Mesendoderm (in vitro differentiated cells): Measurements from ENCODE around the gene NR4A2.

Source experiments
- DNase-seq: peaks from one replicate; pipeline ENCODE4 v3.0.0; 2013
- H2AK5ac ChIP-seq: 2 replicates; pipeline ENCODE4 v1.6.1; 2013; ENCODE audit warnings: low read length, inconsistent platforms
- H2BK120ac ChIP-seq: 2 replicates; pipeline ENCODE4 v1.6.1; 2013; ENCODE audit warnings: low read depth, mild to moderate bottlenecking, low read length, moderate library complexity, mixed read lengths
- H2BK15ac ChIP-seq: replicated peaks from 2 replicates; pipeline ENCODE4 v1.6.1; 2013; ENCODE audit warnings: low read depth, mild to moderate bottlenecking, moderate library complexity
- H2BK5ac ChIP-seq: 2 replicates; pipeline ENCODE4 v1.6.1; 2013; ENCODE audit warnings: low read length, inconsistent platforms
- H3K18ac ChIP-seq: 2 replicates; pipeline ENCODE4 v1.6.1; 2013; ENCODE audit warnings: mild to moderate bottlenecking, low read length, mixed read lengths
- H3K23ac ChIP-seq: one replicate; pipeline ENCODE4 v1.6.1; 2013; ENCODE audit warnings: low read length
- H3K27ac ChIP-seq: 2 replicates; pipeline ENCODE4 v1.5.1; 2013; ENCODE audit warnings: low read depth, mild to moderate bottlenecking, inconsistent platforms, low read length, moderate library complexity
- H3K27me3 ChIP-seq: 2 replicates; pipeline ENCODE4 v1.6.1; 2013; ENCODE audit warnings: low read length, control low read depth, mild to moderate bottlenecking, inconsistent platforms; ENCODE audit not compliant: insufficient read depth, poor library complexity
- H3K36me3 ChIP-seq: 2 replicates; pipeline ENCODE4 v1.6.1; 2013; ENCODE audit warnings: low read length, inconsistent platforms; ENCODE audit not compliant: control insufficient read depth, insufficient read depth
- H3K4ac ChIP-seq: one replicate; pipeline ENCODE4 v1.6.1; 2013; ENCODE audit warnings: low read depth, mild to moderate bottlenecking, low read length, moderate library complexity
- H3K4me1 ChIP-seq: 2 replicates; pipeline ENCODE4 v1.6.1; 2013; ENCODE audit warnings: low read depth, low read length, inconsistent platforms; ENCODE audit not compliant: control insufficient read depth
- H3K4me2 ChIP-seq: 2 replicates; pipeline ENCODE4 v1.6.1; 2013; ENCODE audit warnings: low read length
- H3K4me3 ChIP-seq: 2 replicates; pipeline ENCODE4 v1.5.1; 2013; ENCODE audit warnings: mild to moderate bottlenecking, low read length
- H3K56ac ChIP-seq: one replicate; pipeline ENCODE4 v1.6.1; 2013; ENCODE audit warnings: low read length
- H3K79me1 ChIP-seq: 2 replicates; pipeline ENCODE4 v1.6.1; 2013; ENCODE audit warnings: low read length, inconsistent platforms
- H3K79me2 ChIP-seq: 2 replicates; pipeline ENCODE4 v1.6.1; 2013; ENCODE audit warnings: mild to moderate bottlenecking, low read length; ENCODE audit not compliant: control insufficient read depth, insufficient read depth
- H3K9ac ChIP-seq: 2 replicates; pipeline ENCODE4 v1.6.1; 2013; ENCODE audit warnings: low read length, inconsistent platforms
- H4K5ac ChIP-seq: one replicate; pipeline ENCODE4 v1.6.1; 2013; ENCODE audit warnings: low read length
- H4K8ac ChIP-seq: one replicate; pipeline ENCODE4 v1.6.1; 2013; ENCODE audit warnings: low read depth, mild to moderate bottlenecking, control low read depth, low read length, moderate library complexity
- WGBS: extraction: QIAGEN DNeasy Blood & Tissue Kit; methylation state at CpG from one replicate; pipeline ENCODE4 v1.1.7; 2013; ENCODE audit warnings: low lambda C conversion rate, missing lambda C conversion rate; ENCODE audit not compliant: insufficient coverage; ENCODE audit errors: extremely low coverage; 5-methylcytosine and 5-hydroxymethylcytosine counted together

Gene NR4A2

GRCh38 chr2:156346731-156347130 lies 14.2 kb upstream of the NR4A2 start:
- H3K4me3 ChIP-seq = no peak overlapping the region

GRCh38 chr2:156345582-156345981 lies 13.1 kb upstream of the NR4A2 start:
- H3K23ac ChIP-seq = no peak overlapping the region
- no peak overlapping the region for H3K4ac ChIP-seq
- DNase-seq = no peak
- H3K79me2 ChIP-seq = no peaks in the 10 kb centered on the region
- H2BK120ac ChIP-seq = no peak overlapping the region
- no peak overlapping the region for H3K4me3 ChIP-seq
- H2BK5ac ChIP-seq = no peak overlapping the region
- H3K4me2 ChIP-seq = no peak overlapping the region
- no peak overlapping the region for H3K18ac ChIP-seq
- no peak overlapping the region for H2AK5ac ChIP-seq
- H4K5ac ChIP-seq = no peak overlapping the region
- peak overlapping the region; percentile 15 for H3K56ac ChIP-seq
- no peaks in the 10 kb centered on the region for H3K4me1 ChIP-seq
- H3K27me3 ChIP-seq = no peaks in the 10 kb centered on the region
- no peak overlapping the region for H2BK15ac ChIP-seq
- H4K8ac ChIP-seq = no peak overlapping the region
- H3K27ac ChIP-seq = no peak overlapping the region
- no peaks in the 10 kb centered on the region for H3K36me3 ChIP-seq
- no CpG with 5 or more reads among the region's 3 CpGs for WGBS
- H3K9ac ChIP-seq = no peak overlapping the region
- no peaks in the 10 kb centered on the region for H3K79me1 ChIP-seq

More at GRCh38 chr2:156346731-156347130, 14.2 kb upstream of the NR4A2 start:
- H3K36me3 ChIP-seq = no peaks in the 10 kb centered on the region
- no CpG with 5 or more reads among the region's 4 CpGs for WGBS
- no peak overlapping the region for H3K27ac ChIP-seq
- H3K4ac ChIP-seq = no peak overlapping the region
- H3K27me3 ChIP-seq = no peaks in the 10 kb centered on the region
- no peak overlapping the region for H2BK120ac ChIP-seq
- H3K4me2 ChIP-seq = no peak overlapping the region
- no peak overlapping the region for H3K56ac ChIP-seq
- no peak for DNase-seq
- H3K79me1 ChIP-seq = no peaks in the 10 kb centered on the region
- H3K23ac ChIP-seq = no peak overlapping the region
- H2BK5ac ChIP-seq = no peak overlapping the region
- H3K4me1 ChIP-seq = no peaks in the 10 kb centered on the region
- H2AK5ac ChIP-seq = no peak overlapping the region
- H2BK15ac ChIP-seq = no peak overlapping the region
- H3K9ac ChIP-seq = no peak overlapping the region
- no peak overlapping the region for H4K5ac ChIP-seq
- no peak overlapping the region for H4K8ac ChIP-seq
- no peaks in the 10 kb centered on the region for H3K79me2 ChIP-seq
- no peak overlapping the region for H3K18ac ChIP-seq

- no CpG with 5 or more reads among the region's 2 CpGs for WGBS
- no peak overlapping the region for H2BK5ac ChIP-seq
Measured at GRCh38 chr2:156343940-156344301, 11.4 kb upstream of the NR4A2 start.

GRCh38 chr2:156343096-156343939 lies 10.8 kb upstream of the NR4A2 start:
- peak overlapping the region; percentile 93 for H3K4ac ChIP-seq
- H3K4me1 ChIP-seq = no peaks in the 10 kb centered on the region
- peak overlapping the region; percentile 79 for H3K9ac ChIP-seq
- no peak overlapping the region for H4K5ac ChIP-seq
- H2BK5ac ChIP-seq = no peak overlapping the region
- H3K36me3 ChIP-seq = no peaks in the 10 kb centered on the region
- H2AK5ac ChIP-seq = no peak overlapping the region
- no peak overlapping the region for H2BK15ac ChIP-seq
- no peak overlapping the region for H3K4me3 ChIP-seq
- no peaks in the 10 kb centered on the region for H3K79me1 ChIP-seq
- no peak overlapping the region for H2BK120ac ChIP-seq
- H3K56ac ChIP-seq = peak overlapping the region; percentile 91
- H3K4me2 ChIP-seq = peak overlapping the region; percentile 22
- H3K23ac ChIP-seq = no peak overlapping the region
- no CpG with 5 or more reads among the region's 6 CpGs for WGBS
- DNase-seq = no peak
- H3K79me2 ChIP-seq = no peaks in the 10 kb centered on the region
- no peaks in the 10 kb centered on the region for H3K27me3 ChIP-seq
- peak overlapping the region; percentile 86 for H3K27ac ChIP-seq
- peak overlapping the region; percentile 100 for H3K18ac ChIP-seq
- peak overlapping the region; percentile 86 for H4K8ac ChIP-seq

More at GRCh38 chr2:156343940-156344301, 11.4 kb upstream of the NR4A2 start:
- Histone ChIP-seq H3K27me3 (no peaks in the 10 kb centered on the region), H2BK120ac (no peak overlapping the region), H3K79me2 (no peaks in the 10 kb centered on the region), H3K56ac (no peak overlapping the region), H3K79me1 (no peaks in the 10 kb centered on the region), H3K36me3 (no peaks in the 10 kb centered on the region), H4K5ac (no peak overlapping the region), H2BK15ac (no peak overlapping the region), H3K18ac (no peak overlapping the region), H3K23ac (no peak overlapping the region), H3K4me2 (no peak overlapping the region), H3K4me3 (no peak overlapping the region), H3K4ac (no peak overlapping the region), H3K9ac (no peak overlapping the region), H2AK5ac (no peak overlapping the region), H4K8ac (no peak overlapping the region), H3K4me1 (no peaks in the 10 kb centered on the region), H3K27ac (no peak overlapping the region)
- DNase-seq = no peak

GRCh38 chr2:156342254-156343095 lies 10.0 kb upstream of the NR4A2 start:
- H3K79me2 ChIP-seq = no peaks in the 10 kb centered on the region
- H2AK5ac ChIP-seq = no peak overlapping the region
- peak overlapping the region; percentile 56 for H3K4me2 ChIP-seq
- peak overlapping the region; percentile 25 for H2BK5ac ChIP-seq
- peak overlapping the region; percentile 100 for H3K18ac ChIP-seq
- no peak overlapping the region for H3K23ac ChIP-seq
- H3K56ac ChIP-seq = peak overlapping the region; percentile 91
- H3K36me3 ChIP-seq = no peaks in the 10 kb centered on the region
- H3K9ac ChIP-seq = peak overlapping the region; percentile 95
- peak overlapping the region; percentile 96 for H3K4ac ChIP-seq
- H3K4me3 ChIP-seq = peak overlapping the region; percentile 85
- H2BK120ac ChIP-seq = peak overlapping the region; percentile 99
- WGBS = no CpG with 5 or more reads among the region's 86 CpGs
- H3K27me3 ChIP-seq = no peaks in the 10 kb centered on the region
- H4K8ac ChIP-seq = peak overlapping the region; percentile 100
- no peak overlapping the region for H4K5ac ChIP-seq
- no peaks in the 10 kb centered on the region for H3K79me1 ChIP-seq
- peak; percentile 94 for DNase-seq
- H3K4me1 ChIP-seq = no peaks in the 10 kb centered on the region
- H3K27ac ChIP-seq = peak overlapping the region; percentile 99
- H2BK15ac ChIP-seq = no peak overlapping the region
